Measurements from ENCODE around the gene MTMR3. TPM values are rescaled to one million over a fixed set of nuclear protein-coding genes. Genes with fewer than 3 reads are reported as not detected.

The MTMR3 gene
- total RNA-seq, 1 experiment from 2014 or later = 26.8 TPM

DNA sequence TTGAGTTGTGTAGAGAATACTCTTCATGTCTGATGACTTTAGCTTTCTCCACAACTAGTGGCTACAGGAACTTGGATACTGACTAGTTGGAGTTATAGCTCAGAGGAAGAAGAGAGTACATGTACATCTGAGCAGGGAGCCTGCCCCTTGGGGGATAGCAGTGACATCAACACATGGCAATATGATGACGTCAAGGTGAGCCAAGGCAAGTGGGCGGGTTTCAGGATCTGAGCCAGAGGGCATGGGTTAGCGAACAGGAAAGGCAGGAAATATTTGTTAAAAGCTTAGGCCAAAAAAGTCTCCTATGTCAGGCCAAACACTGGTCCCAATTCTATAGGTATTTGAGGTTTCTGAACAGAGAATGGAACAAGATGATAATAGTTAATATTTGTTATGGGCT is 155.2 kb downstream of the MTMR3 start:
- TF ChIP-seq POLR2AphosphoS5 (IDR thresholded peaks at IDR 0.05; ENCODE audit: low read depth, low read length) (no peak), SIN3A (IDR thresholded peaks at IDR 0.05; ENCODE audit: borderline replicate concordance, insufficient read depth, low read depth, low read length) (no peak), TCF7L2 (IDR thresholded peaks at IDR 0.05; ENCODE audit: low read depth, low read length) (no peak)
- TF ChIP-seq, protein P1, sequence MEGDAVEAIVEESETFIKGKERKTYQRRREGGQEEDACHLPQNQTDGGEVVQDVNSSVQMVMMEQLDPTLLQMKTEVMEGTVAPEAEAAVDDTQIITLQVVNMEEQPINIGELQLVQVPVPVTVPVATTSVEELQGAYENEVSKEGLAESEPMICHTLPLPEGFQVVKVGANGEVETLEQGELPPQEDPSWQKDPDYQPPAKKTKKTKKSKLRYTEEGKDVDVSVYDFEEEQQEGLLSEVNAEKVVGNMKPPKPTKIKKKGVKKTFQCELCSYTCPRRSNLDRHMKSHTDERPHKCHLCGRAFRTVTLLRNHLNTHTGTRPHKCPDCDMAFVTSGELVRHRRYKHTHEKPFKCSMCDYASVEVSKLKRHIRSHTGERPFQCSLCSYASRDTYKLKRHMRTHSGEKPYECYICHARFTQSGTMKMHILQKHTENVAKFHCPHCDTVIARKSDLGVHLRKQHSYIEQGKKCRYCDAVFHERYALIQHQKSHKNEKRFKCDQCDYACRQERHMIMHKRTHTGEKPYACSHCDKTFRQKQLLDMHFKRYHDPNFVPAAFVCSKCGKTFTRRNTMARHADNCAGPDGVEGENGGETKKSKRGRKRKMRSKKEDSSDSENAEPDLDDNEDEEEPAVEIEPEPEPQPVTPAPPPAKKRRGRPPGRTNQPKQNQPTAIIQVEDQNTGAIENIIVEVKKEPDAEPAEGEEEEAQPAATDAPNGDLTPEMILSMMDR (IDR thresholded peaks at IDR 0.05) = no peak
- TF ChIP-seq, protein P2, sequence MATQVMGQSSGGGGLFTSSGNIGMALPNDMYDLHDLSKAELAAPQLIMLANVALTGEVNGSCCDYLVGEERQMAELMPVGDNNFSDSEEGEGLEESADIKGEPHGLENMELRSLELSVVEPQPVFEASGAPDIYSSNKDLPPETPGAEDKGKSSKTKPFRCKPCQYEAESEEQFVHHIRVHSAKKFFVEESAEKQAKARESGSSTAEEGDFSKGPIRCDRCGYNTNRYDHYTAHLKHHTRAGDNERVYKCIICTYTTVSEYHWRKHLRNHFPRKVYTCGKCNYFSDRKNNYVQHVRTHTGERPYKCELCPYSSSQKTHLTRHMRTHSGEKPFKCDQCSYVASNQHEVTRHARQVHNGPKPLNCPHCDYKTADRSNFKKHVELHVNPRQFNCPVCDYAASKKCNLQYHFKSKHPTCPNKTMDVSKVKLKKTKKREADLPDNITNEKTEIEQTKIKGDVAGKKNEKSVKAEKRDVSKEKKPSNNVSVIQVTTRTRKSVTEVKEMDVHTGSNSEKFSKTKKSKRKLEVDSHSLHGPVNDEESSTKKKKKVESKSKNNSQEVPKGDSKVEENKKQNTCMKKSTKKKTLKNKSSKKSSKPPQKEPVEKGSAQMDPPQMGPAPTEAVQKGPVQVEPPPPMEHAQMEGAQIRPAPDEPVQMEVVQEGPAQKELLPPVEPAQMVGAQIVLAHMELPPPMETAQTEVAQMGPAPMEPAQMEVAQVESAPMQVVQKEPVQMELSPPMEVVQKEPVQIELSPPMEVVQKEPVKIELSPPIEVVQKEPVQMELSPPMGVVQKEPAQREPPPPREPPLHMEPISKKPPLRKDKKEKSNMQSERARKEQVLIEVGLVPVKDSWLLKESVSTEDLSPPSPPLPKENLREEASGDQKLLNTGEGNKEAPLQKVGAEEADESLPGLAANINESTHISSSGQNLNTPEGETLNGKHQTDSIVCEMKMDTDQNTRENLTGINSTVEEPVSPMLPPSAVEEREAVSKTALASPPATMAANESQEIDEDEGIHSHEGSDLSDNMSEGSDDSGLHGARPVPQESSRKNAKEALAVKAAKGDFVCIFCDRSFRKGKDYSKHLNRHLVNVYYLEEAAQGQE (IDR thresholded peaks at IDR 0.05; ENCODE audit: insufficient read depth in 1 of 2, low read depth in 2 of 2, low read length in 1 of 2) = no peak
- CTCF ChIA-PET = no interaction called here
- POLR2A ChIA-PET = no interaction called here
- Histone ChIP-seq H3K4me3 (ENCODE audit: low read depth in 2 of 2, low read length in 2 of 2) (no peak overlapping the region), H3K4me1 (ENCODE audit: control insufficient read depth, insufficient read depth, low read length) (no peaks in the 10 kb centered on the region), H3K36me3 (ENCODE audit: control insufficient read depth, insufficient read depth, low read length) (no peaks in the 10 kb centered on the region), H3K27me3 (ENCODE audit: control insufficient read depth, insufficient read depth, low read length) (no peaks in the 10 kb centered on the region), H3K9me3 (ENCODE audit: control insufficient read depth, insufficient read depth, low read depth, low read length) (no peaks in the 10 kb centered on the region), H3K27ac (ENCODE audit: low read length) (no peak overlapping the region)
- DNase-seq (ENCODE audit: low read depth, low spot score) (no peak), ATAC-seq (no peak)
- no TSS peak for BruUV-seq (replicated peaks)
- intact Hi-C loops (cut with micrococcal nuclease; ENCODE audit: unreplicated experiment) = no loop called here
- in situ Hi-C loops (cut with HindIII; ENCODE audit: low pct_unique_long_range_greater_than_20kb, low sequenced_read_pairs) = no loop called here

DNA sequence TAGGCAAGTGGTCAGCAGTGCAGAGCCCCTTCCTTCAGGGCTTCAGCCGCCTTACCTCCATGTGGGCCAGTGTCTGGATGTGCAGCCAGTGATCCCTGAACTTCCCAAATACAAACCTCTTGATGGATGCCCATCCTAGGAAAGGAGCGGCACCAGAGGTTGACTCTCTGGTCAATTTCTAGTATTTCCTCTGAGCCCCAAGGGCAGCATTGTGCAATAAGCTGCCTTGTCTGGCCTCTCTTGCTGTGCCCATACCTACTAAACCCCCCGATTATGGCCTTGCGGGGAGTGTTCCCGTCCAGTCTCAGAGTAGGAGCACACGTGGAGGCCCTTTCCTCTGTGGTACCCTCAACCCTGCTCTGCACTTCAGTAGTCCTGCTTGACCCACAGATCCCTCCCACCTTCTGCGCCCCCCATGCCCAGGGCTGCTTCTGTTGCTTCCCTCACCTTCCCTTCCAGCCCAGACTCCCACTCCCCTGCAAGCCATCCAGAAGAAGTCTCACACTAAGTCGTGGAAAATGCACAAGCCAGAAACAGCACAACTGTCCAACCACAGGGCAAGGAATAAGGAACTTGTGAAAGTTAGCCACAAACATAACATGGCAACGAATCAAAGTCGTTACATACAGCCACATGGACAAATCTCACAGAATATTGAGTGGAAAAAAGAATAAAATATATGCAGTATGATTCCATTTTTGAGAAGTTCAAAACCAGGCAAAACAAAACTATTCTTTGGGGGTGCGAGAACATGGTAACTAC is 157.7 kb downstream of the MTMR3 start:
- no peaks in the 10 kb centered on the region for H3K36me3 ChIP-seq (ENCODE audit: control insufficient read depth, insufficient read depth, low read length)
- no TSS peak for BruUV-seq (replicated peaks)
- H3K4me3 ChIP-seq (ENCODE audit: low read depth in 2 of 2, low read length in 2 of 2) = no peak overlapping the region
- no peak for TF ChIP-seq POLR2AphosphoS5 (IDR thresholded peaks at IDR 0.05; ENCODE audit: low read depth, low read length)
- TF ChIP-seq, protein P2 (IDR thresholded peaks at IDR 0.05; ENCODE audit: insufficient read depth in 1 of 2, low read depth in 2 of 2, low read length in 1 of 2) = no peak
- TF ChIP-seq, protein P1 (IDR thresholded peaks at IDR 0.05) = no peak
- no peak for TF ChIP-seq SIN3A (IDR thresholded peaks at IDR 0.05; ENCODE audit: borderline replicate concordance, insufficient read depth, low read depth, low read length)
- no peak for TF ChIP-seq TCF7L2 (IDR thresholded peaks at IDR 0.05; ENCODE audit: low read depth, low read length)
- no peaks in the 10 kb centered on the region for H3K27me3 ChIP-seq (ENCODE audit: control insufficient read depth, insufficient read depth, low read length)
- ATAC-seq (no peak), DNase-seq (ENCODE audit: low read depth, low spot score) (no peak)
- no peak overlapping the region for H3K27ac ChIP-seq (ENCODE audit: low read length)
- ChIA-PET CTCF (no interaction called here), POLR2A (no interaction called here)
- H3K9me3 ChIP-seq (ENCODE audit: control insufficient read depth, insufficient read depth, low read depth, low read length) = no peaks in the 10 kb centered on the region
- in situ Hi-C loops (cut with HindIII; ENCODE audit: low pct_unique_long_range_greater_than_20kb, low sequenced_read_pairs) (no loop called here), intact Hi-C loops (cut with micrococcal nuclease; ENCODE audit: unreplicated experiment) (no loop called here)
- peaks cover 3% of the 10 kb centered on the region; the same call in 1 of the 2 replicates for H3K4me1 ChIP-seq (ENCODE audit: control insufficient read depth, insufficient read depth, low read length)

Data from Panc1 (cell line).